HFFc6 (cell line): ENCODE results near the gene SMAD9. TPM values are rescaled to one million over a fixed set of nuclear protein-coding genes. Genes with fewer than 3 reads are reported as not detected.

Experiments
- DNase-seq: peaks from one replicate; pipeline ENCODE4 v3.0.0-alpha.2; 2018
- H3K27ac Mint-ChIP-seq: 2 replicates; pipeline ENCODE4 v1.8.0; 2020; ENCODE audit warnings: mild to moderate bottlenecking, mixed read lengths
- H3K27me3 Mint-ChIP-seq: 2 replicates; pipeline ENCODE4 v1.8.0; 2021; ENCODE audit warnings: mild to moderate bottlenecking, moderate library complexity, mixed read lengths; ENCODE audit not compliant: insufficient read depth
- H3K36me3 Mint-ChIP-seq: 2 replicates; pipeline ENCODE4 v1.8.0; 2021; ENCODE audit warnings: low read depth, mixed read lengths
- H3K4me1 Mint-ChIP-seq: 2 replicates; pipeline ENCODE4 v1.8.0; 2020; ENCODE audit warnings: low read depth, mixed read lengths
- H3K4me3 Mint-ChIP-seq: 2 replicates; pipeline ENCODE4 v1.8.0; 2020; ENCODE audit warnings: mild to moderate bottlenecking, moderate library complexity, mixed read lengths
- H3K9me3 Mint-ChIP-seq: 2 replicates; pipeline ENCODE4 v1.8.0; 2020; ENCODE audit warnings: mild to moderate bottlenecking, mixed read lengths
- CTCF ChIP-seq: fragments of 200-600 bp; sonication (generic); IDR thresholded peaks from 2 replicates; pipeline ENCODE4 v1.5.0; 2021; ENCODE audit warnings: antibody characterized with exemption, mild to moderate bottlenecking
- total RNA-seq, 6 experiments: library from RNA; stranded (reverse); fragmentation: NEBNext Ultra II Directional; extraction: Animal tissue kit (Norgen Biotek cat#: 25700); gene quantifications; 2 replicates in 1 of 6; 3 replicates in 5 of 6; pipeline ENCODE4 v1.2.3, GENCODE V29; 2021

Gene SMAD9
- total RNA-seq, 6 experiments from 2014 or later, result 10.7 to 22.5 (median 17.9) TPM

GRCh38 chr13:36866232-36866631 lies 53.8 kb downstream of the SMAD9 start:
- peaks cover 14% of the 10 kb centered on the region for H3K4me1 Mint-ChIP-seq
- H3K27me3 Mint-ChIP-seq, result no peaks in the 10 kb centered on the region; the same call in 1 of the 2 replicates
- no peak for DNase-seq
- H3K27ac Mint-ChIP-seq, result no peak overlapping the region
- TF ChIP-seq CTCF, result no peak
- H3K4me3 Mint-ChIP-seq, result no peak overlapping the region
- peaks cover 21% of the 10 kb centered on the region for H3K36me3 Mint-ChIP-seq
- H3K9me3 Mint-ChIP-seq, result no peaks in the 10 kb centered on the region

- H3K27me3 Mint-ChIP-seq, result no peaks in the 10 kb centered on the region; the same call in 1 of the 2 replicates
- no peak for TF ChIP-seq CTCF
- H3K27ac Mint-ChIP-seq, result no peak overlapping the region
- no peaks in the 10 kb centered on the region for H3K9me3 Mint-ChIP-seq
- peaks cover 14% of the 10 kb centered on the region for H3K4me1 Mint-ChIP-seq
- no peak overlapping the region for H3K4me3 Mint-ChIP-seq
- DNase-seq, result no peak
- peaks cover 21% of the 10 kb centered on the region for H3K36me3 Mint-ChIP-seq
Observed at GRCh38 chr13:36865265-36865664, 54.8 kb downstream of the SMAD9 start.

GRCh38 chr13:36862722-36863121 lies 57.3 kb downstream of the SMAD9 start:
- no peaks in the 10 kb centered on the region for H3K9me3 Mint-ChIP-seq
- peaks cover 21% of the 10 kb centered on the region for H3K36me3 Mint-ChIP-seq
- no peak for TF ChIP-seq CTCF
- no peaks in the 10 kb centered on the region; the same call in 1 of the 2 replicates for H3K27me3 Mint-ChIP-seq
- peak overlapping the region; percentile 48; the same call in 1 of the 2 replicates for H3K27ac Mint-ChIP-seq
- H3K4me1 Mint-ChIP-seq, result peaks cover 14% of the 10 kb centered on the region
- DNase-seq, result no peak
- H3K4me3 Mint-ChIP-seq, result no peak overlapping the region

- DNase-seq, result no peak
- Mint-ChIP-seq H3K36me3 (peaks cover 21% of the 10 kb centered on the region), H3K9me3 (no peaks in the 10 kb centered on the region), H3K4me1 (peaks cover 14% of the 10 kb centered on the region), H3K4me3 (no peak overlapping the region), H3K27me3 (no peaks in the 10 kb centered on the region; the same call in 1 of the 2 replicates), H3K27ac (peak overlapping the region; percentile 48)
- no peak for TF ChIP-seq CTCF
Observed at GRCh38 chr13:36862002-36862685, 57.9 kb downstream of the SMAD9 start.

GRCh38 chr13:36859259-36859658 lies 60.8 kb downstream of the SMAD9 start:
- Mint-ChIP-seq H3K4me3 (no peak overlapping the region), H3K9me3 (no peaks in the 10 kb centered on the region), H3K4me1 (peaks cover 14% of the 10 kb centered on the region), H3K27me3 (no peaks in the 10 kb centered on the region; the same call in 1 of the 2 replicates), H3K27ac (no peak overlapping the region), H3K36me3 (peaks cover 8% of the 10 kb centered on the region; the same call in 1 of the 2 replicates)
- TF ChIP-seq CTCF, result no peak
- DNase-seq, result no peak
